Measurements from ENCODE around the gene LIN28B.

Gene LIN28B

GRCh38 chr6:105116150-105116549, 159.2 kb downstream of the LIN28B start:
- no peak for DNase-seq

DNA sequence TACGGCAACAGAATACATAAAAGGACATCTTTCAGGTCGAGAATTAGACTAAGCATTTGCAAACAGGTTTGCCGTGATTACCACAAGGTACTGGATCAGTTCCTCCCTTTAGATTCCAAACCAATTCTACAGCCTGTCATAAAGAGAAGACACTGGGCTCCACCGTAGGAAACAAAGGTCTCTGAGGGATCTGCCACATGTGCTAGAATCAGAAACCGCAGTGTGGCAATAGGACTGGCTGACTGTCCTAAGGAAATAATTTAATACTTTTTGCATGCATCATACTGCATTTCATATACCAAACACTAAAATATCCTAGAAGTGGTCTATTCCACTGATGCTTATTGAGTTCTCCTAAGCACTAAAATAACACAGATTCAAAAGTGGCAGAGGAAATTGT, 163.7 kb downstream of the LIN28B start:
- DNase-seq, result no peak

DNA sequence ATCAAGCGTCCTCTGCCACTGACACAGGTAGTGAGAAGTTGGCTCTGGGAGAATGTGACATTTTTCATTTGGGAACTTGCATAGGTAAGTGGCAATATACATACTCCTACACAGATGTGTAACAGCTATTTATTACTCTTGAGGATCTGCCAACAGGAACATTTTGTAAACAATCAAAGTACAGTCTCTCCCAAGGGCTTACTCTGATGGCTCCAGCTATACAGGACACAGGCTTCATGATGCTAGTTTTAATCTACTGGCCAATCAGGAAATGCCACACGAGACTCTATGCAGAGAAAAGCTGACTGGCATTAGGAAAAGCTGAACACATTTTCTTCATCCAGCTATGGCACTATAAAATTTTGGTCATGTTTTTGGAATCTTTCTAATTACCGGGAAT, 165.1 kb downstream of the LIN28B start:
- peak; percentile 36 for DNase-seq

- no peak for DNase-seq
Measured at GRCh38 chr6:105122717-105123116, 165.8 kb downstream of the LIN28B start.
